ENCODE measurements around the gene BEGAIN. TPM values are rescaled to one million over a fixed set of nuclear protein-coding genes. Genes with fewer than 3 reads are reported as not detected.

Gene BEGAIN
- total and polyA plus RNA-seq, 9 of the 15 experiments (the other 6 are each of a cell fraction or from before 2014, with no cell fraction given): 0.07 to 0.68 (median 0.55) TPM; not detected in 3

GRCh38 chr14:100494645-100495044 lies 92.6 kb downstream of the BEGAIN start:
- TF ChIP-seq, protein P1, sequence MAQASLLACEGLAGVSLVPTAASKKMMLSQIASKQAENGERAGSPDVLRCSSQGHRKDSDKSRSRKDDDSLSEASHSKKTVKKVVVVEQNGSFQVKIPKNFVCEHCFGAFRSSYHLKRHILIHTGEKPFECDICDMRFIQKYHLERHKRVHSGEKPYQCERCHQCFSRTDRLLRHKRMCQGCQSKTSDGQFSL (CRISPR knock-in tag; IDR thresholded peaks at IDR 0.05): no peak
- TF ChIP-seq, protein P1 (tag; IDR thresholded peaks at IDR 0.05): no peak
- TF ChIP-seq SFPQ (IDR thresholded peaks at IDR 0.05; ENCODE audit: low read depth, low read length) (no peak), OTX1 (CRISPR knock-in tag; IDR thresholded peaks at IDR 0.05) (no peak), MTA1 (IDR thresholded peaks at IDR 0.05; ENCODE audit: borderline replicate concordance) (no peak), GATAD2B (IDR thresholded peaks at IDR 0.05; ENCODE audit: borderline replicate concordance) (no peak), ATF7 (IDR thresholded peaks at IDR 0.05) (no peak), KLF10 (CRISPR knock-in tag; IDR thresholded peaks at IDR 0.05) (no peak), RAD51 (IDR thresholded peaks at IDR 0.05; ENCODE audit: borderline replicate concordance, low read depth) (no peak), HNRNPUL1 (IDR thresholded peaks at IDR 0.05; ENCODE audit: low read length) (no peak), RBM34 (IDR thresholded peaks at IDR 0.05; ENCODE audit: borderline replicate concordance, insufficient read depth, low read length) (no peak)
- in situ Hi-C loops (cut with MboI): no loop called here
- CTCF ChIA-PET (ENCODE audit: low intra/inter-chr PET ratio): no interaction called here
- no peak for ATAC-seq
- BruUV-seq (replicated peaks): no TSS peak
- no peak overlapping the region for H2AFZ ChIP-seq (ENCODE audit: low read depth, low read length)
- H3K79me2 ChIP-seq (ENCODE audit: control insufficient read depth, insufficient read depth, low read length): no peaks in the 10 kb centered on the region
- WGBS (ENCODE audit: insufficient coverage, low coverage, missing lambda C conversion rate): 70% methylated on average over 1 of the region's 4 CpGs
- DNase-seq (ENCODE audit: extremely low read depth in 1 of 4, low spot score in 3 of 4): no peak
- POLR2A ChIA-PET: interaction anchor here (0.6 to 0.8 kb wide), 2 partner anchors 11 to 1659 kb away, joined by 3 to 4 read pairs; no protein-coding TSS in a partner anchor
- H3K27ac ChIP-seq (ENCODE audit: extremely low read depth, low read depth, low read length): no peak overlapping the region
- no peak overlapping the region for H3K4me3 ChIP-seq
- H3K4me2 ChIP-seq (ENCODE audit: insufficient read depth, low read length): no peak overlapping the region
- no peaks in the 10 kb centered on the region for H3K27me3 ChIP-seq (ENCODE audit: control insufficient read depth in 2 of 2, insufficient read depth in 2 of 2, low read length in 2 of 2)
- no peaks in the 10 kb centered on the region for H3K9me3 ChIP-seq (replicated peaks; ENCODE audit: control insufficient read depth, insufficient read depth, low read depth, low read length)
- no peak for FAIRE-seq
- H3K9me1 ChIP-seq (ENCODE audit: control insufficient read depth, insufficient read depth, low read length): no peaks in the 10 kb centered on the region
- H4K20me1 ChIP-seq (replicated peaks; ENCODE audit: control insufficient read depth, insufficient read depth, low read length): no peaks in the 10 kb centered on the region
- no peak overlapping the region for H3K9ac ChIP-seq (ENCODE audit: insufficient read depth in 1 of 2, low read depth in 2 of 2, low read length in 2 of 2)
- no peaks in the 10 kb centered on the region for H3K4me1 ChIP-seq (replicated peaks in 1 of 2; ENCODE audit: control insufficient read depth in 2 of 2, insufficient read depth in 2 of 2, low read length in 2 of 2)
- no peaks in the 10 kb centered on the region for H3K36me3 ChIP-seq (ENCODE audit: control insufficient read depth, insufficient read depth, low read length)
- intact Hi-C loops (cut with micrococcal nuclease): no loop called here

All from K562 (cell line).